ENCODE results near the gene GPAT2.
"Not testable (repeated sequence)": the region's sequence is repeated elsewhere in the genome, so short reads cannot be mapped to it uniquely, and the experiment has no call there.

GPAT2 gene

DNA sequence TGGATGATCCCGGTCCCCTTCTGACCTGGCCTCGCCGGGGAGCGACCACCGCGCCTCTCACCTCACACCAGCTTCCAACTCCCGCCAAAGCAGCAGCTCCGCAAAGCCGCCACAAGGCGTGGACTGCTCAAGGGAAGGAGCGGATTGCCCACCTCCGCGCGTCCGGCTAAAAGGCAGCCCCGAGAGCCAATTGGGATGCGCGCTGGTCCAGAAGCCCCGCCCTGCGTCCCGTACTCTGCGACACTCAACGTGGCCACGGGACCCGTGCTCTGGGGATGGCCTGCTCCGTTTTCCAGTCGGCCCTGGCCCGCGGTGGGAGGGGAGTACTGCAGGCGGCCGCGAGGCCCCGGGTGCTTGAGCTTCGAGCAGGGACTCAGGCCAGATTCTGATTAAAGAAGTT is at the start of gene GPAT2:
TSS of gene GPAT2 (minus strand) at position 125 of the 400 bp plus-strand sequence. CDS start 2,557 bp downstream, outside the sequence.
- DNase-seq, result not testable (repeated sequence)

DNA sequence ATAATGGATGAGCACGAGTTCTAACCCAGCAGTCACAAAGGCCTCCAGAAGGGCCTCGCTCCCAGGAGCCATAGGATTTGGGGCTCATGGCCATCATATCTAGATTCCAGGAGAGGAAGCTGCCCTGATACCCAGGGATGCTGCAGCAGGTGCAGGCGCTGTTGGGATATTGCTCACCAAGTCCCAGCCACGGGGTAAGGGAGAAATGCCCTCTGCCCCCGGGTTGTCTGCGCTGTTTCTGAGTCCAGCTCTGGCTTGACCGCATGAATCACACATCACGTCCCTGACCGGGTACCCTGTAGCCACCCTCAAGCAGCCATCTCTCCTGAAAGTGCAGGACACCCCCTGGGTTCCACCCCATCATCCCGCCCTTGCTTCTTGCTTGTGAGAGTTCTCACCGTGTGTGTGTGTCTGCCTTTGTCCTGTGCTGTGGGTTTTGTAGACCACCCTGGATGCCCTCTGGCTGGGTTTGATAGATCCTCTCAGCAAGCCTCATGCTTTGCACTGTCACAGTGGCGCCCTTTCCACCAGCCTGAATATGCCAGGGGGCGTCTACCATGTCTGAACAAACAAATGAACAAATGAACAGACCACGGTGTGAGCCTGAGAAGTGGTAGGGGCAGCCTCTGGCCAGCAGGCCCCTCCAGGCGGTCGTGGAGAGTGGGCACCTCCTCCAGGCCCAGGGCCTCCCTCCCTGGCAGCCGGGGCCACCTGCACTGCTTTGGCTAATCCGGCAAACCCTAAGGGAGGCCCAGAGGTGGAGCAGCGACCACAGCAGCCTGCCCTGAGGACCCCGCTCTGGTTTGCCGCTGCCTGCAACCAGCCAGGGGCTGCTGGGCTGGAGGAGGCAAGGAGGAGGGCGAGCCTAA is 49.5 kb upstream of the GPAT2 start:
- DNase-seq, result no peak

DNA sequence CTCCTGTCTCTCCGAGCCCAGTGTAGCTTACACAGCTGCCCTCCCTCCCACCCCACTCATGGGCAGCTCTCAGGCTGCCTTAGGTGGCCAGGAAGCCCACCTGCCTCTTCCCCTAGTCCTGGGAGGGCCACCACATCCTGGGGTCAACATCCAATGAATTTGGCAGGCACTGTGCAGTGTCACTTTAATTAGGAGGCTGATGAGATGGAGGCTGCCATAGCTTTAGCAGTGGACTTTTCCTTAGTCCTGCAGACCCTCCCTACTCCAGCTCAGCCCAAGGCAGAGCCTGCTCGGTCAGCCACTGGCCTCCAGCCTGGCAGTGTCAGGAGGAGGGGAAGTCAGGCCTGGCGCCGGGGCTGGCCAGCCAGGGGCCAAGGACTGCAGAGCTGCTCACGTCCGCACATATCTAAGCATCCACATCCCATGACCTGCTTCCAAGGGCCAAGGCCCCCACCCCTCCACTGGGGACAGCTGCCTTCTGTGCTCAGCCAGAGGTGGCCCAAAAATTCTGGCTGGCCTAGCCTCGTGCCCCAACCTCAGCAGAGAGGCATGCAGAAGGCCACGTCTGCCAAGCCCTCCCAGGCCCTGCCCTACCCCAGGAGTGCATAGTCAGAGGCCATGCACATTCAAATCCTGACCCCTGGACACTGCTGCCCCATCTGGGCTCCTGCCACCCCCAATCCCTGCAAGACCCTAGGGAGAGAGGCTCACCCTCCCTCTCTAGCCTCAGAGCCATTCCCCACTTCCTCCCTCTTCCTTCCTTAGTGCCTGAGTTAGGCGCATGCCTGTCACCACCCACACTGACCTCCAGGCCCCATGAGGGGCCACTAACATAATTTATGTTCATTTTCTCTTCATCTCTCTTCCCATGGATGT is 48.6 kb upstream of the GPAT2 start:
- DNase-seq, result no peak

- DNase-seq, result no peak
These were observed 47.7 kb upstream of the GPAT2 start for GRCh38 chr2:96082211-96083063.

DNA sequence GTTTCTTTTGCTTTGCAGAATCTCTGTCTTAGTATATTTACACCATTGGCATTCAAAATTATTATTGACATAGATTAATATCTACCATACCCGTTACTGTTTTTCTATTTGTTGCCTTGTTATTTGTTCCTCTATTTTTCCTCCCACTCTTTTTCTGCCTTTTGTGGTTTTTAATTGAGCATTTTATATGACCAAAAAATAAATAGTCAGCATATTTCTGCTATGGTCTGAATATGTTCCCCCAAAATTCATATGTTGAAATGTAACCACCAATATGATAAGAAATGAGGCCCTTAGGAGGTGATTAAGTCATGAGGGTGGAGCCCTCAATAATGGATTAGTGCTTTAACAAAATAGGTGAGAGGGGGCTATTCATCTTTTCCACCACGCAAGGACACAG is 46.3 kb upstream of the GPAT2 start:
- DNase-seq, result no peak

DNA sequence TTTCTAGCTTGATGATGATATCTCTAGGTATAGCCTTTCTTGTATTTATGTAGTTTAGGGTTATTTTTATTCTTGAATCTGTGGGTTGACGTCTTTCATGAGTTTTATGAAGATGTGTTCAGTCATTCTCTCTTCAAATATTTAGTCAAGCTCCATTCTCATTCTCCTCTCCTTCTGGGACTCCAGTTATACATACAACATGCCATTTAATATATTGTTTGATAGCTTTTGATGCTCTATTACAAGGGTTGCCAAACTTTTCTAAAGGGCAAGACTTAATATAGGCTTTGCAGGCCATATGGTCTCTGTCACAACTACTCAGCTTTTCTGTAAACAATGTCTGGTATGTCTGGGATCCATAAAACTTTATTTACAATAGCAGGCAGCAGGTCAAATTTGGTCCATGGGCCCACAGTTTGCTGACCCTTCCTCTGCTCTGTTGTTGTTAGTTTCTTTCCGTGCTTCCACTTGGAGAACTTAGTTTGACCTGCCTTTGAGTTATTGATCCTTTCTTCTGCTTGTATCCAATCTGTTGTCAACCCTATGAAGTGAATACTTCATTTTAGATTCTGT is 40.6 kb upstream of the GPAT2 start:
- DNase-seq, result no peak

DNA sequence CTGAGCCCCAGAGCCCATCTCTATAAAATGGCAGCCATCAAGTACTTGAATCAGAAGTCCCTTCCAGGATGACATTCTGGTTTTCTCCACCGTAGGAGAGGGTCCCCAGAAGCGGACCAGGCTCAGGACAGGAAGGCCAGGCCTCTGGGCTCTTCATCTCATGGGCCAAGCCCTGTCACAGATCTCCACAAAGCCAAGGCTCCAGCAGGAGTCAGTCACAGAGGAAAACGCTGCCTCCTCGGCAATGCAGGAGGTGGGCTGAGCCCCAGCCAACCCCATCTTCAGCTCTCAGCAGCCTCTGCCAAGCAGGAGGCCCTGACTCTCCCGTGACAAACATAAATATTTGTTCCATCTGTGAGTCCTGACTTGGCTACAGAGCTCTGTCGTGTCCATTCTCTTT is 39.4 kb upstream of the GPAT2 start:
- DNase-seq, result no peak

- DNase-seq, result no peak
These were observed 38.6 kb upstream of the GPAT2 start for GRCh38 chr2:96073170-96073775.

GRCh38 chr2:96072746-96073145 is 38.0 kb upstream of the GPAT2 start:
- no peak for DNase-seq

GRCh38 chr2:96071977-96072491 is 37.3 kb upstream of the GPAT2 start:
- DNase-seq, result not testable (repeated sequence)

- not testable (repeated sequence) for DNase-seq
These were observed 36.6 kb upstream of the GPAT2 start for GRCh38 chr2:96071087-96071976.

- not testable (repeated sequence) for DNase-seq
These were observed 35.6 kb upstream of the GPAT2 start for GRCh38 chr2:96070351-96070750.

GRCh38 chr2:96069878-96070277 is 35.2 kb upstream of the GPAT2 start:
- not testable (repeated sequence) for DNase-seq

DNA sequence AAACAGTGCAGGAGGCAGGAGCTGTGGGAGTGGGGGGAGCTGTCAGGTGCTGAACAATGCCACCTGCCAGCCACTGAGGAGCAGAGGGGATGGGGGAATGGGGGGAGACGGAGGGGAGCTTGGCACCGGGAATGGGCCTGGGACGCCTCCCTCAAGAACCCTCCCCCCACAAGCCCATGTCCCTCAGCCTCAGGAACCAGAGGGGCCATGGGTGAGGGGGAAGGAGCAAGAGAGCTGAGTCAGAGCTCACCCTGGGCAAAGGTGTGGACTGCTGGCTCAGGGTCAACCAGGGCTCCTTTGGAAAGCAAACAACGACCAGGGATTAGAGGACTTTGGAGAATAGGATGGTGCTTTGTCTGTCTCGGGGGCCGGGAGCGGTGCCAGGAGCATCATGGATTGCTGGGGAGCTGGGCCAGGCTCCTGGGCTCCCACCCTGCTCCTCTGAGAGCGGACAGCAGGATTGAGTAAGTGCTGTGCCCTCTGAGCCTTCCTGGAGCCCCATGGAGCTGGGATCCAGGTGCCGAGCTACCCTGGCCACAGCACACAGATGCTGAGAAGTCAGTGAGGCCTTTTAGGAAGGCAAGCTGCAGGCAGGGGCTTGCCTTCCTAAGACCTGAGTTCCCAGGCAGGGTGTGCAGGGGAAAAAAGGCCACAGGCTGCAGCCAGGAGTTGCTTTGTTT is 33.3 kb upstream of the GPAT2 start:
- DNase-seq, result not testable (repeated sequence)

DNA sequence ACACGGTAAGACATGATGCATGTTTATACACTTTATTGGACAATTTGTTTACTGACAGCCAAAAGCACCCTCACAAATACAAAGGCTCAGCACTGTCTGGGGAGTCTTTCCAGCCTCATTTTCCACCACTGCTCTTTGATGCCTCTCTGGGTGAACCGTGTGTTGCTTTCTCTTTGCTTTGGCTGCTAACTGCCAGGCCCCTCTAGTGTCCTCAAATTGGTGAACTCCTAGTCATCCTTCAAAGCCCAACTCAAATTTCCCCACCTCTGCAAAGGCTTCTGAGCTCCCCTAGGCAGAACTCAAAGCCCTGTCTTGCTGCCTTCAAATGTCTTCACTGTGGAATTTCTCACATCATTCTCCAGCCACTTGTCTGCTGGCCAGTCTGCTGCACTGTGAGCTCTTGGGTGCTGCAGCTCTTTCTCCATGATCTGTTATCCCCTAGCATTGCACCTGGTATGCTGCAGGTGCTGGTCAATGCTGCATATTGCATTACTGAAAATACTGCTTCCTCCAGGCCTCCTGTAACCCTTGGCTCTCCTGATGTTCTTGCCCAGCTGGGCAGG is 32.5 kb upstream of the GPAT2 start:
- not testable (repeated sequence) for DNase-seq

DNA sequence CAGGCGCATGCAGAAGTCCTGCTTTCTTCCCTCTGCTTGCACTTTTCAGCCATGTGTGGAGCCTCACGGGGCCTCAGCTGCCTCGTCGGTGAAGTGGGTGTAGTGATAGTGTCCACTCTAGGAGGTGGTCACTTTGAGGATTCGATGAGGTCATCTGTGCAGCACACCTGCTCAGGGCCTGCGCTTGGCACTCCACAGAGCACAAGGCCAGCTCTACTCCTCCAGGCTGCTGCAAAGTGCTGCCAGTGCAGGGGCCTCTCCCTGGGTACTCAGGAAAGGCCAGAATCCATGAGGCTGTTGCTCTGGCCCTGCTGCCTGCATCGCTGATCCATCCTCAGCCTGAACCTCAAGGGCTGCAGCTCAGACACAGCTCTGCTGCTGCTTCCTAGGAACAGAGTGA is 31.8 kb upstream of the GPAT2 start:
- not testable (repeated sequence) for DNase-seq

- not testable (repeated sequence) for DNase-seq
These were observed 31.2 kb upstream of the GPAT2 start for GRCh38 chr2:96065954-96066353.

GRCh38 chr2:96065381-96065930 is 30.7 kb upstream of the GPAT2 start:
- DNase-seq, result no peak

DNA sequence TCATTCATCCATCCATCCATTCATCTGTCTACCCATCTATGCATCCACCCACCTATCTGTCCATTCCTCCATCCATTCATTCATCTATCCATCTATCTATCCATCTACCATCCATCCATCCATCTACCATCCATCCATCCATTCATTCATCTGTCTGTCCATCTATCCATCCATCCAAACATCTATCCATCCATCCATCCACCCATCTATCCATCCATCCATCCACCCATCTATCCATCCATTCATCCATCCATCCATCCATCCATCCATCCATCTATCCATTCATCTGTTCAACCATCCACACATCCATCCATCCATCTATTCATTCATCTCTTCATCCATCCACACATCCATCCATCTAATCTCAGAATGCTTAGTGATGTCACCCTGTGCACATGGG is 30.0 kb upstream of the GPAT2 start:
- not testable (repeated sequence) for DNase-seq
